Nephron (organoid): ENCODE data around the gene ZFAND3.

Experiments used
- H3K27ac Mint-ChIP-seq, 3 experiments: 2 replicates each; pipeline ENCODE4 v1.8.0; 2020; ENCODE audit warnings: mixed read lengths in 3 of 3, mild to moderate bottlenecking in 2 of 3, moderate library complexity in 1 of 3
- H3K27me3 Mint-ChIP-seq: 2 replicates; pipeline ENCODE4 v1.8.0; 2021; ENCODE audit warnings: low read depth, mild to moderate bottlenecking, moderate library complexity, mixed read lengths
- H3K36me3 Mint-ChIP-seq: 2 replicates; pipeline ENCODE4 v1.8.0; 2020; ENCODE audit warnings: low read depth, mixed read lengths
- H3K4me1 Mint-ChIP-seq: 2 replicates; pipeline ENCODE4 v1.8.0; 2020; ENCODE audit warnings: mixed read lengths
- H3K4me3 Mint-ChIP-seq, 3 experiments: 2 replicates each; pipeline ENCODE4 v1.8.0; 2020; ENCODE audit warnings: mild to moderate bottlenecking in 3 of 3, mixed read lengths in 3 of 3, moderate library complexity in 2 of 3
- H3K9me3 Mint-ChIP-seq: 2 replicates; pipeline ENCODE4 v1.8.0; 2020; ENCODE audit warnings: mixed read lengths
- CTCF ChIP-seq, 3 experiments: fragments of 200-600 bp; sonication (generic); IDR thresholded peaks; one replicate each; pipeline ENCODE4 v1.5.0; 2021; ENCODE audit warnings: antibody characterized with exemption in 3 of 3; ENCODE audit not compliant: unreplicated experiment in 3 of 3

The ZFAND3 gene

GRCh38 chr6:38012573-38012972, 193.0 kb downstream of the ZFAND3 start:
- no peaks in the 10 kb centered on the region for H3K27me3 Mint-ChIP-seq
- no peak overlapping the region for H3K4me3 Mint-ChIP-seq
- H3K4me1 Mint-ChIP-seq, result no peaks in the 10 kb centered on the region
- H3K36me3 Mint-ChIP-seq, result peaks cover 18% of the 10 kb centered on the region
- H3K27ac Mint-ChIP-seq, result no peak overlapping the region
- peak; percentile 43 to 63 (median 53) for TF ChIP-seq CTCF (IDR thresholded peaks at IDR 0.05; ENCODE audit: unreplicated experiment in 3 of 3)
- H3K9me3 Mint-ChIP-seq, result peaks cover 14% of the 10 kb centered on the region

GRCh38 chr6:38015341-38015740, 195.8 kb downstream of the ZFAND3 start:
- H3K4me3 Mint-ChIP-seq, result no peak overlapping the region
- no peaks in the 10 kb centered on the region for H3K27me3 Mint-ChIP-seq
- H3K4me1 Mint-ChIP-seq, result peaks cover 6% of the 10 kb centered on the region
- peaks cover 7% of the 10 kb centered on the region for H3K9me3 Mint-ChIP-seq
- H3K36me3 Mint-ChIP-seq, result peaks cover 10% of the 10 kb centered on the region
- TF ChIP-seq CTCF (IDR thresholded peaks at IDR 0.05; ENCODE audit: unreplicated experiment in 3 of 3), result no peak
- no peak overlapping the region for H3K27ac Mint-ChIP-seq

- no peak overlapping the region for H3K27ac Mint-ChIP-seq
- H3K9me3 Mint-ChIP-seq, result peaks cover 2% of the 10 kb centered on the region
- peaks cover 4% of the 10 kb centered on the region for H3K36me3 Mint-ChIP-seq
- H3K4me3 Mint-ChIP-seq, result no peak overlapping the region
- H3K4me1 Mint-ChIP-seq, result peaks cover 10% of the 10 kb centered on the region
- H3K27me3 Mint-ChIP-seq, result no peaks in the 10 kb centered on the region
- no peak for TF ChIP-seq CTCF (IDR thresholded peaks at IDR 0.05; ENCODE audit: unreplicated experiment in 3 of 3)
Observed at GRCh38 chr6:38016824-38017223, 197.3 kb downstream of the ZFAND3 start.

- Mint-ChIP-seq H3K9me3 (no peaks in the 10 kb centered on the region), H3K4me1 (peaks cover 10% of the 10 kb centered on the region), H3K4me3 (no peak overlapping the region), H3K36me3 (no peaks in the 10 kb centered on the region), H3K27ac (no peak overlapping the region), H3K27me3 (no peaks in the 10 kb centered on the region)
- no peak for TF ChIP-seq CTCF (IDR thresholded peaks at IDR 0.05; ENCODE audit: unreplicated experiment in 3 of 3)
Observed at GRCh38 chr6:38018755-38019165, 199.2 kb downstream of the ZFAND3 start.

GRCh38 chr6:38020593-38020992, 201.1 kb downstream of the ZFAND3 start:
- Mint-ChIP-seq H3K9me3 (no peaks in the 10 kb centered on the region), H3K36me3 (no peaks in the 10 kb centered on the region), H3K4me3 (no peak overlapping the region), H3K27ac (no peak overlapping the region), H3K27me3 (no peaks in the 10 kb centered on the region), H3K4me1 (peaks cover 10% of the 10 kb centered on the region)
- TF ChIP-seq CTCF (IDR thresholded peaks at IDR 0.05; ENCODE audit: unreplicated experiment in 3 of 3), result no peak

- Mint-ChIP-seq H3K27ac (no peak overlapping the region), H3K4me3 (no peak overlapping the region), H3K27me3 (no peaks in the 10 kb centered on the region), H3K9me3 (no peaks in the 10 kb centered on the region), H3K4me1 (peaks cover 10% of the 10 kb centered on the region), H3K36me3 (no peaks in the 10 kb centered on the region)
- no peak for TF ChIP-seq CTCF (IDR thresholded peaks at IDR 0.05; ENCODE audit: unreplicated experiment in 3 of 3)
Observed at GRCh38 chr6:38021029-38021428, 201.5 kb downstream of the ZFAND3 start.
